Measurements from ENCODE around the gene DSCAML1. TPM values are rescaled to one million over a fixed set of nuclear protein-coding genes. Genes with fewer than 3 reads are reported as not detected.

The DSCAML1 gene
- total RNA-seq, 6 experiments from 2014 or later = not detected

DNA sequence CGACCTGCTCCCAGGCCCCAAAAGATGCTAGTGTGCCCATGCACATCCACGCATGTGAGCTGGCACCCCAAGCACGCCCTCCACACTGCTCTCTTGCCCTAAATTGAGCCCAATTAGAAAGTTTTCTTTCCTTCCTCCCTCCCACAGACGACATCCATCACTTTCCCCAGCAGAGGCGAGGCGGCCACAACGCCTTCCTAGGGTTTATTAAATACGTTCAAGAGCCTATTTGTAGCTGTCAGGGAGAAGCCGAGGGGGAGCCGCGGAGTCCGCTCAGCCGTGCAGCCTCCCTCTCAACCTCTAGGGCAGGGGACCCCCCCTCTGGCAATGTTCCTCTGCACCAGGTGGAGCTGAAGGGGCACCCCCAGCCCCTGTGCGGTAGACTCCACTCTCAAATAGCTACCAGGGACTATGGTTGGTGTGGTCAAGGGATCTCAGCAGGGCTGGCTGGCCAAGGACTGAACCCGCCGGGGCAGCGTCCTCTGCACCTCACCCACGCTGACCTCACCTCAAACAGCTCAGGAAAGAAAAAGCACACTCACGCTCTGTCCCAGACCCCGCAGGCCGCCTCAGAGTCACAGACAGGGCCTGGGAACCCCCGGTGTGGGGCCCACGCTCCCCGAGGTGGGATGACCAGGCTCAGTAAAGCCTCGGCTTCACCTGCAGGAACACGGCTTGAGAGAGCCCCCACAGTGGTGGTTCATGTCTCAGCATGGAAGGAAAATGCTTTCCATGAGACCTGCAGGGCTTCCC is 152.4 kb downstream of the DSCAML1 start:
- H3K9me3 Mint-ChIP-seq = no peaks in the 10 kb centered on the region
- no peak overlapping the region for H3K4me3 Mint-ChIP-seq
- no peaks in the 10 kb centered on the region for H3K36me3 Mint-ChIP-seq (ENCODE audit: low read depth)
- no peak for DNase-seq
- peaks cover 40% of the 10 kb centered on the region for H3K27me3 Mint-ChIP-seq (ENCODE audit: insufficient read depth)
- H3K27ac Mint-ChIP-seq = no peak overlapping the region
- TF ChIP-seq, protein P1, sequence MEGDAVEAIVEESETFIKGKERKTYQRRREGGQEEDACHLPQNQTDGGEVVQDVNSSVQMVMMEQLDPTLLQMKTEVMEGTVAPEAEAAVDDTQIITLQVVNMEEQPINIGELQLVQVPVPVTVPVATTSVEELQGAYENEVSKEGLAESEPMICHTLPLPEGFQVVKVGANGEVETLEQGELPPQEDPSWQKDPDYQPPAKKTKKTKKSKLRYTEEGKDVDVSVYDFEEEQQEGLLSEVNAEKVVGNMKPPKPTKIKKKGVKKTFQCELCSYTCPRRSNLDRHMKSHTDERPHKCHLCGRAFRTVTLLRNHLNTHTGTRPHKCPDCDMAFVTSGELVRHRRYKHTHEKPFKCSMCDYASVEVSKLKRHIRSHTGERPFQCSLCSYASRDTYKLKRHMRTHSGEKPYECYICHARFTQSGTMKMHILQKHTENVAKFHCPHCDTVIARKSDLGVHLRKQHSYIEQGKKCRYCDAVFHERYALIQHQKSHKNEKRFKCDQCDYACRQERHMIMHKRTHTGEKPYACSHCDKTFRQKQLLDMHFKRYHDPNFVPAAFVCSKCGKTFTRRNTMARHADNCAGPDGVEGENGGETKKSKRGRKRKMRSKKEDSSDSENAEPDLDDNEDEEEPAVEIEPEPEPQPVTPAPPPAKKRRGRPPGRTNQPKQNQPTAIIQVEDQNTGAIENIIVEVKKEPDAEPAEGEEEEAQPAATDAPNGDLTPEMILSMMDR (IDR thresholded peaks at IDR 0.05) = no peak
- no peaks in the 10 kb centered on the region for H3K4me1 Mint-ChIP-seq (ENCODE audit: low read depth)

DNA sequence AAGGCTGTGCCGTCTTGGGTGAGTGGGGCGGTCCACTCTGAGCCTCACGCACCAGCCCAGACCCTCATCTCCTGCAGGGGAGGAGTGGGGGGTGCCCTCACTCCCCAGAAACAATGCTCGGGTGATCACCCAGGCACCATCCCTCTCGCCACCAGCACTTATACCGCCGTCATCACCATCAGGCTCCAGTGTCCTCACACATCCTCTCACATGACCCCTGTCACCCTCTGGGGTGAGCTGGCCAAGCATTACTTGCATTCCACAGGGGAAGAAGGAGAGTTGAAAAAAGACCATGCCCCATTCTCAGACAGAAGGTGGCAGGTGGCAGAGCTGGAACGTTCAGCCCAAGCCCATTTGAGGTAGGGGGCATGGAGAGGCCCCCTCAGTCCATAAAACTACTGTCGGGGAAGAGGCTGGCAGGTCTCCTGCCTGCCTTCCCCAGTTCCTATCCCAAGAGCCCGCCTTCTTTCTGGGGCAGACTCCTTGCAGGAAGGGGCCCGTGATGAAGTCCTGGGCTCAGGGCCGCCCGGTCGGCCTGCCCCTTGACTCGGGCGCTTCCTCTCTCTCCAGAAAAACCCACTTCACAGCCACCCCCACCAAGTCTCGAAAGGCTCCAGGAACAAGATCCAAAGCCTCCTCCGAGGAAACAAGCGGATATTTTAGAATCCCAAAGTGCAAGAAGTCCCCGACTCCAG is 153.3 kb downstream of the DSCAML1 start:
- DNase-seq = no peak
- H3K4me3 Mint-ChIP-seq = no peak overlapping the region
- H3K9me3 Mint-ChIP-seq = no peaks in the 10 kb centered on the region
- TF ChIP-seq, protein P1 (IDR thresholded peaks at IDR 0.05) = no peak
- H3K27ac Mint-ChIP-seq = no peak overlapping the region
- no peaks in the 10 kb centered on the region for H3K4me1 Mint-ChIP-seq (ENCODE audit: low read depth)
- no peaks in the 10 kb centered on the region for H3K36me3 Mint-ChIP-seq (ENCODE audit: low read depth)
- H3K27me3 Mint-ChIP-seq (ENCODE audit: insufficient read depth) = peaks cover 38% of the 10 kb centered on the region

DNA sequence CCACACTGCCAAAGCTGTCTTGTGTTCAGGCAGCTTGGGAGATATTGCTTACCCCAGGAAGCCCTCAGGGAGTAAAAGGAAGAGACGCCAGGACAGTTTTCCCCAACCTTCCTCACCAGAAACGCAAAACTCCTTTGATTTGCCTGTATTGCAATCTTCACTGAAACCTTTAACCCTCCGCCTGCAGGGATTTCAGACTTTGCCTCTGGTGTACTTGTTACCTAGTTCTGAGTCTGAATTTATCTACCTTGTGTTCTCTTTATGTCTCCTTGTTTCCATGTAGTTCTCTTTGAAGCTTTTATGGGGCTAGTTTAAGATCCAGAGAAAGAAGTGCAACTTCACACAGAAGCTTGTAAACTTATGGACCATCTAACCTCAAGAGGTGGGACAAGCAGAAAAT is 154.2 kb downstream of the DSCAML1 start:
- TF ChIP-seq, protein P1 (IDR thresholded peaks at IDR 0.05) = no peak
- Mint-ChIP-seq H3K36me3 (ENCODE audit: low read depth) (no peaks in the 10 kb centered on the region), H3K4me1 (ENCODE audit: low read depth) (no peaks in the 10 kb centered on the region), H3K4me3 (no peak overlapping the region), H3K27me3 (ENCODE audit: insufficient read depth) (peaks cover 35% of the 10 kb centered on the region), H3K9me3 (no peaks in the 10 kb centered on the region), H3K27ac (no peak overlapping the region)
- DNase-seq = no peak

GRCh38 chr11:117642396-117642795 is 154.6 kb downstream of the DSCAML1 start:
- Mint-ChIP-seq H3K4me3 (no peak overlapping the region), H3K4me1 (ENCODE audit: low read depth) (no peaks in the 10 kb centered on the region), H3K9me3 (no peaks in the 10 kb centered on the region), H3K27ac (no peak overlapping the region), H3K36me3 (ENCODE audit: low read depth) (no peaks in the 10 kb centered on the region), H3K27me3 (ENCODE audit: insufficient read depth) (peaks cover 34% of the 10 kb centered on the region)
- TF ChIP-seq, protein P1 (IDR thresholded peaks at IDR 0.05) = no peak
- no peak for DNase-seq

GRCh38 chr11:117641008-117641915 is 155.8 kb downstream of the DSCAML1 start:
- Mint-ChIP-seq H3K4me1 (ENCODE audit: low read depth) (no peaks in the 10 kb centered on the region), H3K27ac (no peak overlapping the region), H3K27me3 (ENCODE audit: insufficient read depth) (peaks cover 36% of the 10 kb centered on the region), H3K4me3 (no peak overlapping the region), H3K36me3 (ENCODE audit: low read depth) (no peaks in the 10 kb centered on the region), H3K9me3 (no peaks in the 10 kb centered on the region)
- no peak for DNase-seq
- TF ChIP-seq, protein P1 (IDR thresholded peaks at IDR 0.05) = no peak
